RPMI8226 (cell line): ENCODE measurements around the gene FAM229B.
A peak's percentile ranks its signal among the peaks of the same experiment; 100 is the strongest.
"Not testable (repeated sequence)": the region's sequence is repeated elsewhere in the genome, so short reads cannot be mapped to it uniquely, and the experiment has no call there.

Source experiments
- DNase-seq: peaks from one replicate; pipeline ENCODE4 v3.0.0-alpha.2; 2015

The FAM229B gene

GRCh38 chr6:112065426-112065986 is 21.9 kb upstream of the FAM229B start:
- DNase-seq, result no peak

- no peak for DNase-seq
Measured at GRCh38 chr6:112066606-112067005, 20.8 kb upstream of the FAM229B start.

- no peak for DNase-seq
Measured at GRCh38 chr6:112081569-112081968, 5.8 kb upstream of the FAM229B start.

GRCh38 chr6:112085286-112086065 is 1.9 kb upstream of the FAM229B start:
- no peak for DNase-seq

GRCh38 chr6:112086744-112087135 is 651 bp upstream of the FAM229B start:
- DNase-seq, result peak; percentile 10

- no peak for DNase-seq
Measured at GRCh38 chr6:112087916-112088315, 525 bp downstream of the FAM229B start.

- DNase-seq, result no peak
Measured at GRCh38 chr6:112096901-112097300, 9.5 kb downstream of the FAM229B start.

- no peak for DNase-seq
Measured at GRCh38 chr6:112100561-112100960, 13.2 kb downstream of the FAM229B start.

- DNase-seq, result not testable (repeated sequence)
Measured at GRCh38 chr6:112106026-112106425, 18.6 kb downstream of the FAM229B start.

- DNase-seq, result no peak
Measured at GRCh38 chr6:112106562-112106961, 19.2 kb downstream of the FAM229B start.

- no peak for DNase-seq
Measured at GRCh38 chr6:112109262-112109661, 21.9 kb downstream of the FAM229B start.

- DNase-seq, result no peak
Measured at GRCh38 chr6:112113431-112113830, 26.0 kb downstream of the FAM229B start.

GRCh38 chr6:112113918-112114317 is 26.5 kb downstream of the FAM229B start:
- DNase-seq, result no peak

- no peak for DNase-seq
Measured at GRCh38 chr6:112114577-112115223, 27.3 kb downstream of the FAM229B start.

- DNase-seq, result no peak
Measured at GRCh38 chr6:112116221-112116620, 28.8 kb downstream of the FAM229B start.

GRCh38 chr6:112117554-112117953 is 30.2 kb downstream of the FAM229B start:
- no peak for DNase-seq

GRCh38 chr6:112118034-112118433 is 30.6 kb downstream of the FAM229B start:
- DNase-seq, result no peak

GRCh38 chr6:112122756-112123155 is 35.4 kb downstream of the FAM229B start:
- no peak for DNase-seq

GRCh38 chr6:112123982-112124381 is 36.6 kb downstream of the FAM229B start:
- DNase-seq, result no peak

GRCh38 chr6:112128208-112128607 is 40.8 kb downstream of the FAM229B start:
- DNase-seq, result no peak

- no peak for DNase-seq
Measured at GRCh38 chr6:112130878-112131277, 43.5 kb downstream of the FAM229B start.

- DNase-seq, result no peak
Measured at GRCh38 chr6:112139052-112139451, 51.7 kb downstream of the FAM229B start.

GRCh38 chr6:112141707-112142106 is 54.3 kb downstream of the FAM229B start:
- no peak for DNase-seq
